NB4 (cell line): ENCODE measurements around the gene RNF19B.

Experiments used
- DNase-seq: peaks from one replicate; pipeline ENCODE4 v3.0.0; 2010; ENCODE audit warnings: low read depth
- H3K4me3 ChIP-seq: one replicate; pipeline ENCODE4 v1.5.1; 2011; ENCODE audit warnings: mild to moderate bottlenecking, low read depth, low read length, moderate library complexity
- CTCF ChIP-seq: IDR thresholded peaks from one replicate; pipeline ENCODE4 v1.5.1; 2012; ENCODE audit warnings: low read depth, low read length
- MYC ChIP-seq: IDR thresholded peaks from 2 replicates; pipeline ENCODE4 v1.6.1; 2011; ENCODE audit warnings: low read depth, low read length
- POLR2A ChIP-seq: IDR thresholded peaks from 2 replicates; pipeline ENCODE4 v1.6.1; 2011; ENCODE audit warnings: mild to moderate bottlenecking; ENCODE audit not compliant: insufficient read length; ENCODE audit errors: extremely low read depth
- TF ChIP-seq, protein P1 (sequence below): IDR thresholded peaks from 2 replicates; pipeline ENCODE4 v1.6.1; 2011; ENCODE audit warnings: low read depth, low read length

The RNF19B gene

GRCh38 chr1:32895325-32896215 lies 69.0 kb downstream of the RNF19B start:
- no peak for DNase-seq
- TF ChIP-seq MYC: no peak
- no peak for TF ChIP-seq POLR2A
- no peak for TF ChIP-seq CTCF
- TF ChIP-seq, protein P1, sequence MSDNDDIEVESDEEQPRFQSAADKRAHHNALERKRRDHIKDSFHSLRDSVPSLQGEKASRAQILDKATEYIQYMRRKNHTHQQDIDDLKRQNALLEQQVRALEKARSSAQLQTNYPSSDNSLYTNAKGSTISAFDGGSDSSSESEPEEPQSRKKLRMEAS: no peak
- no peak overlapping the region for H3K4me3 ChIP-seq

GRCh38 chr1:32894681-32895080 lies 69.9 kb downstream of the RNF19B start:
- TF ChIP-seq, protein P1: no peak
- TF ChIP-seq MYC (no peak), CTCF (no peak), POLR2A (no peak)
- H3K4me3 ChIP-seq: no peak overlapping the region
- no peak for DNase-seq

DNA sequence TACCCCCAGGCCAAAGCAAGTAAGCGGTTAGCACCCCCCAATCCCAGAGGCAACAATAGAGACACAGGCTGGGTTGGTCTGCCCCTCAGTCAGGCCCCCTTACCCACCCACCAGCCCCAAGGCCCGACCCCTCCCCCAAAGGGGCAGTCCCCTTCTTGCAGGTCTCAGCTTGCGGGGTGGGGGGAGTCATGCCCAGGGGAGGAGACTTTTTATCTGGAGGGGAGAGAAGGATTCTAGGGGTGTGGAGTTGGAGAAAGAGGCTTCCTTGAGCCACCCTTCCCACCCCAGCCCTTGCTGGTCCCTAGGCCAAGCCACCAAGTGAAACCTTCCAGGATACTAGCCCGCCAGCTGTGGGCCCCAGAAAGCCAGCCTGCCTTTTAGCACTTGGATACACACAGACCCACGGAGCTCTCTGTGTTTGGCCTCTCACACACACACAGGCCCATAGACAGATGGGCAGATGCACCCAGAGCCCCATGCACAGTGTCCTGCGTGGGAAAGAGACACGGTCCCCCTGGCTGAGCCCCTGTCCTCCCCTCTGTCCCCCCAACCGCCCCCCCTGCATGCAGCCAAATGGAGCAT lies 70.5 kb downstream of the RNF19B start:
- H3K4me3 ChIP-seq: no peak overlapping the region
- DNase-seq: no peak
- TF ChIP-seq CTCF (no peak), POLR2A (no peak), MYC (no peak)
- TF ChIP-seq, protein P1: no peak

- no peak overlapping the region for H3K4me3 ChIP-seq
- TF ChIP-seq MYC: no peak
- no peak for TF ChIP-seq POLR2A
- TF ChIP-seq, protein P1: no peak
- no peak for TF ChIP-seq CTCF
- DNase-seq: no peak
Measured at GRCh38 chr1:32893198-32894018, 71.2 kb downstream of the RNF19B start.

- TF ChIP-seq CTCF (no peak), POLR2A (no peak), MYC (no peak)
- TF ChIP-seq, protein P1: no peak
- DNase-seq: no peak
- H3K4me3 ChIP-seq: no peak overlapping the region
Measured at GRCh38 chr1:32892368-32893197, 72.0 kb downstream of the RNF19B start.
